Keratinocyte (primary cell): ENCODE data around the gene SELPLG. TPM values are rescaled to one million over a fixed set of nuclear protein-coding genes. Genes with fewer than 3 reads are reported as not detected.

Experiments used
- DNase-seq: peaks from one replicate; pipeline ENCODE4 v3.0.0-alpha.2; 2011; ENCODE audit warnings: low read depth, missing footprints, low spot score
- FAIRE-seq: peaks from 2 replicates; lab custom pipeline; 2011; peaks lifted over from hg19 to GRCh38; lab: Jason Lieb, UNC
- H2AFZ ChIP-seq: 2 replicates; pipeline ENCODE4 v1.6.0; 2012; ENCODE audit warnings: low read length, control low read depth, inconsistent platforms; ENCODE audit not compliant: control insufficient read depth
- H3K27ac ChIP-seq: 2 replicates; pipeline ENCODE4 v1.5.1; 2011; ENCODE audit warnings: low read length; ENCODE audit not compliant: control insufficient read depth, insufficient read depth
- H3K27me3 ChIP-seq: 3 replicates; pipeline ENCODE4 v1.6.0; 2011; ENCODE audit warnings: low read length; ENCODE audit not compliant: control insufficient read depth, insufficient read depth; ENCODE audit errors: extremely low read depth
- H3K36me3 ChIP-seq, 2 experiments: 2 replicates in 1 of 2; 3 replicates in 1 of 2; pipeline ENCODE4 v1.5.1; 2011; ENCODE audit warnings: low read length in 2 of 2, mild to moderate bottlenecking in 1 of 2; ENCODE audit not compliant: control insufficient read depth in 2 of 2, insufficient read depth in 2 of 2; ENCODE audit errors: extremely low read depth in 1 of 2
- H3K4me1 ChIP-seq: 3 replicates; pipeline ENCODE4 v1.5.1; 2011; ENCODE audit warnings: low read length; ENCODE audit not compliant: control insufficient read depth, insufficient read depth; ENCODE audit errors: extremely low read depth
- H3K4me2 ChIP-seq: 3 replicates; pipeline ENCODE4 v1.6.0; 2011; ENCODE audit warnings: low read depth, low read length; ENCODE audit not compliant: control insufficient read depth, insufficient read depth; ENCODE audit errors: extremely low read depth
- H3K4me3 ChIP-seq, 3 experiments: fragments of 200-600 bp in 1 of 3; sonication (generic) in 1 of 3; 2 replicates in 2 of 3; 3 replicates in 1 of 3; pipeline ENCODE4 v1.5.1; 2011 to 2016; ENCODE audit warnings: low read length in 3 of 3, mild to moderate bottlenecking in 3 of 3, control low read depth in 2 of 3, inconsistent platforms in 1 of 3, low read depth in 1 of 3, mixed read lengths in 1 of 3, mixed run types in 1 of 3, moderate library complexity in 1 of 3; ENCODE audit not compliant: control insufficient read depth in 2 of 3, insufficient read depth in 2 of 3; ENCODE audit errors: extremely low read depth in 1 of 3
- H3K79me2 ChIP-seq: 2 replicates; pipeline ENCODE4 v1.6.0; 2012; ENCODE audit warnings: low read length; ENCODE audit not compliant: control insufficient read depth, insufficient read depth
- H3K9ac ChIP-seq: 3 replicates; pipeline ENCODE4 v1.6.0; 2011; ENCODE audit warnings: low read length; ENCODE audit not compliant: control insufficient read depth, insufficient read depth; ENCODE audit errors: extremely low read depth
- H3K9me1 ChIP-seq: 3 replicates; pipeline ENCODE4 v1.6.0; 2011; ENCODE audit warnings: low read length; ENCODE audit not compliant: control insufficient read depth, insufficient read depth; ENCODE audit errors: extremely low read depth
- H3K9me3 ChIP-seq: 2 replicates; pipeline ENCODE4 v1.5.1; 2012; ENCODE audit warnings: low read depth, low read length; ENCODE audit not compliant: control insufficient read depth
- H4K20me1 ChIP-seq: 3 replicates; pipeline ENCODE4 v1.6.0; 2011; ENCODE audit warnings: low read length; ENCODE audit not compliant: control insufficient read depth, insufficient read depth; ENCODE audit errors: extremely low read depth
- CTCF ChIP-seq, 3 experiments: IDR thresholded peaks in 1 of 3; conservative IDR thresholded peaks in 1 of 3; optimal IDR thresholded peaks in 1 of 3; 2 replicates in 2 of 3; 3 replicates in 1 of 3; pipeline versions ENCODE3 to v1.5.1; 2011; ENCODE audit warnings: low read length in 3 of 3, mild to moderate bottlenecking in 3 of 3, moderate library complexity in 2 of 3, control low read depth in 1 of 3, inconsistent platforms in 1 of 3; ENCODE audit not compliant: insufficient read depth in 2 of 3; ENCODE audit errors: extremely low read depth in 1 of 3
- EZH2 ChIP-seq: IDR thresholded peaks from one replicate; pipeline ENCODE4 v1.6.1; 2012; ENCODE audit warnings: inconsistent platforms, mild to moderate bottlenecking, low read length, moderate library complexity
- dilution Hi-C: fragments of 300-500 bp; cut with MboI; formaldehyde crosslinking; loops from one replicate; pipeline ENCODE4 v1.7.0; 2020; ENCODE audit warnings: low sequenced_read_pairs; ENCODE audit not compliant: extremely low pct_ligation_motif_present
- polyA plus RNA-seq, 5 experiments: library from polyadenylated mRNA; depleted of rRNA in 3 of 5; stranded (reverse) in 3 of 5; stranded (forward) in 1 of 5; unstranded in 1 of 5; fragments of >200 nt; gene quantifications; 1 replicate in 1 of 5; 2 replicates in 3 of 5; 3 replicates in 1 of 5; pipeline versions ENCODE4 v1.2.1 to v1.2.3, GENCODE V29; 2011 to 2012; ENCODE audit warnings: missing spikeins in 2 of 5, low read depth in 1 of 5, low replicate concordance in 1 of 5

The SELPLG gene
- polyA plus RNA-seq, 1 donor (not counting 4 experiments of a cell fraction or from before 2014, with no cell fraction given): 0.80 TPM

GRCh38 chr12:108630481-108631207 lies 3.0 kb downstream of the SELPLG start:
- Histone ChIP-seq H3K9me3 (no peaks in the 10 kb centered on the region), H3K4me1 (peaks cover 38% of the 10 kb centered on the region), H3K9ac (peak overlapping the region; percentile 61), H3K9me1 (no peaks in the 10 kb centered on the region), H3K4me3 (no peak overlapping the region), H3K27me3 (peaks cover 4% of the 10 kb centered on the region), H3K79me2 (no peaks in the 10 kb centered on the region), H3K4me2 (peak overlapping the region; percentile 60), H2AFZ (no peak overlapping the region), H4K20me1 (no peaks in the 10 kb centered on the region), H3K27ac (peak overlapping the region; percentile 70), H3K36me3 (no peaks in the 10 kb centered on the region)
- no peak for TF ChIP-seq EZH2
- TF ChIP-seq CTCF (optimal IDR thresholded peaks at IDR 0.05 in 1 of 3, IDR thresholded peaks at IDR 0.05 in 1 of 3, conservative IDR thresholded peaks at IDR 0.05 in 1 of 3; ENCODE audit: extremely low read depth in 1 of 3, insufficient read depth in 2 of 3, low read length in 3 of 3): no peak
- FAIRE-seq (peak; percentile 76), DNase-seq (peak; percentile 79)
- dilution Hi-C loops: no loop called here

DNA sequence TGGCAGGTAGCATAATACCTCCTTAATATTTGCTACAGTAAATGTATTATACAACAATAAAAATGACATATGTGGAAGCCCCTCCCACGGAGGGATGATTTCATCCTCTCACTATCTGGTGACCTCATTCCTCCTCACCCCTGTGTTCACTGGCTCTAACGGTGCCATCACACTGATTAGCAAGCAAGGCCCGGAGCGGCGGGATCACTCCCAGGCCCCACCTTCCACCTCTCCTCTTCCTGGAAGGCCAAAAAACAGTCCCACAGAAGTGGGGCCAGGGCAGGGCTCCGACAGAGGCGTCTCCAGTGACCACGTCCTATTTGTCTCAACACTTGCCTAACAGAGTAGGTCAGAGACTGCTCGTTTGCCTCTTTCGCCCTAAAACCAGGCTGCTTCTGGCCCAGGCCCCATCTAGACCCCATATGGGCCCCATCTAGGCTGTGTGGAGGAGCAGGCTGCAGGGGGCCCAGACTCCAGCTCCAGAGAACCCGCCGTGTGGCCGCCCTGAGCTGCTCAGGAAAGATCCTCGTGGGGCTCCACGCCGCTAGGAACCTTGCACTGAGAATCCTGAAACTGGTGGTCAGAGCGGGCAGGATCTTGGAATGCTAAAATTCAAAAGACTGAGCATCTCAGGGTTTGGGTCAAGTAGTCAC lies 3.7 kb downstream of the SELPLG start:
- peaks cover 38% of the 10 kb centered on the region for H3K4me1 ChIP-seq
- dilution Hi-C loops: no loop called here
- peak overlapping the region; percentile 26 for H2AFZ ChIP-seq
- no peak overlapping the region for H3K4me3 ChIP-seq
- TF ChIP-seq CTCF (optimal IDR thresholded peaks at IDR 0.05 in 1 of 3, IDR thresholded peaks at IDR 0.05 in 1 of 3, conservative IDR thresholded peaks at IDR 0.05 in 1 of 3; ENCODE audit: extremely low read depth in 1 of 3, insufficient read depth in 2 of 3, low read length in 3 of 3) (no peak), EZH2 (no peak)
- no peaks in the 10 kb centered on the region for H3K36me3 ChIP-seq
- no peaks in the 10 kb centered on the region for H3K9me1 ChIP-seq
- peaks cover 4% of the 10 kb centered on the region for H3K27me3 ChIP-seq
- H3K9ac ChIP-seq: peak overlapping the region; percentile 61
- no peaks in the 10 kb centered on the region for H3K79me2 ChIP-seq
- peak overlapping the region; percentile 60 for H3K4me2 ChIP-seq
- peak overlapping the region; percentile 70 for H3K27ac ChIP-seq
- FAIRE-seq: peak; percentile 51
- no peaks in the 10 kb centered on the region for H3K9me3 ChIP-seq
- no peaks in the 10 kb centered on the region for H4K20me1 ChIP-seq
- peak; percentile 66 for DNase-seq
